ENCODE results near the gene BMERB1.

Gene BMERB1

DNA sequence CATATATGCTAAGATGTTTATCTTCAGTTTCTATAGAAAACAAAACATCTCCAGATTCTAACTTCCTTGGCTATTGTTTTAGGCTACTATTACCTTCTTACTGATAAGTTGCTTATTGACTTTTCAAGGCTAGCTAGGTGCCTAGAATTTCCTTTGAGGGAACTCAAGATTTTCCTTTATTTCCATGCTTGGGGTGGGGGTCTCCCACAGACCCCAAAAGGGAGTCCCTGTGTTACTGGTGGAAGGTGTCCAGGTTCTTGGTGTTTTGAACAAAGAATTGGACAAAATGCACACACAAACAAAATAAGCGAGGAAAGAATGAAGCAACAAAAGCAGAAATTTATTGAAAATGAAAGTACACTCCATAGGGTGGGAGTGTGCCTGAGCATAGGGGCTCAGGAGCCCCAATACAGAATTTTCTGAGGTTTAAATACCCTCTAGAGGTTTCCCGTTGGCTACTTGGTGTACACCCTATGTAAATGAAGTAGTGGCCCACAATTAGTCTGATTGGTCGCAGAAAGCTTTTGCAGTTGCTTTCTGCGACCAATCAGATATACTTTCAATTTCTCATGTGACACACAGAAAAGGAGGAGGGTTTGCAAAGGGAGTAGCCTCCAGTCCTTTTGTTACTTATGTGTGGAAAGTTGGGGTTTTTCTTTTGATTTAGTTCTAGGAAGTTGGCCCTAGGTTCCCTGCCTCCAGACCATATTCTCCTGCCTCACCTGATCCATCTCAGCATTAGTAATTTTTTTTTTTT lies 141.1 kb downstream of the BMERB1 start:
- intact Hi-C loops (cut with DNase I), result no loop called here
- DNase-seq, result no peak

DNA sequence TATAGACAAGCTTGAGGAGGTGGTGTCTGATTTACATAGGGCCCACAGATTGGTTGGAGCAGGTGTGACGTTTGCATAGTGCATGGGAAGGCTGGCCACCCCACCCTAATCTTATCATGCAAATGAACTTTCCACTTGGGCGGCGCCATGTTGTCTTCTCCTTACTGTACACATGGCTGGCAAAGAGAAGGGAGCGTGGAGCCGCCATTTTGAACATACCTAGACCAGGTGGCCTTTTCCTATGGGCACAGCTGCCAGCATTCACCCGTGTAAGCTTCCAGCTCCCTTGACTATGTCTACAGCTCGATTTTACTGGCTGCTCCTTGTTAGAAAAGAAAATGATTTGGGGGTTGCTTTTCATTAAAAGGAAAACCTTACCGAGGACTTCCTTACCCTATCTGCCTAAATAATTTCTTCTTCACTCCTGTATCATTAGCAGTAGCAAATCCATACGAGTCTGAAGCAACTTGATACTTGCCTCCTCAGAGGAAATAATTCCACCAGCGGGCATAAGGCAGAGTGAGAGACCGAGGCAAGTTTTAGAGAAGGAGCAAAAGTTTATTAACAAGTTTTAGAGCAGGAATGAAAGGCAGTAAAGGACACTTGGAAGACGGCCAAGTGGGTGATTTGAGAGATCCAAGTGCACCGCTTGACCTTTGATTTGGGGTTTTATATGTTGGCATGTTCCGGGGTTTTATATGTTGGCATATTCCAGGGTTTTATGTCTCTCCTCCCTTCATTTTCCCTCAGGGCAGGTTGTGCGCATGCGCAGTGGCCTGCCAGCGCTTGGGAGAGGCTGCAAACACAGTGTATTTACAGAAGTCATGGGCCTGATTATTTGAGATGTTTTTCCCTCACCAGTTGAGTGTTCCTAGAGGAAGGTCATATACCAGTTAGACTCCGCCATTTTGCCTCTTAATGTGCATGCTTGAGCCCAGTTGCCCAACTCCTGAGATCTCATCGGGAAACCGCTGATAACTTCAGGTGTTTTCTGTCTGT lies 142.9 kb downstream of the BMERB1 start:
- intact Hi-C loops (cut with DNase I), result no loop called here
- DNase-seq, result no peak

DNA sequence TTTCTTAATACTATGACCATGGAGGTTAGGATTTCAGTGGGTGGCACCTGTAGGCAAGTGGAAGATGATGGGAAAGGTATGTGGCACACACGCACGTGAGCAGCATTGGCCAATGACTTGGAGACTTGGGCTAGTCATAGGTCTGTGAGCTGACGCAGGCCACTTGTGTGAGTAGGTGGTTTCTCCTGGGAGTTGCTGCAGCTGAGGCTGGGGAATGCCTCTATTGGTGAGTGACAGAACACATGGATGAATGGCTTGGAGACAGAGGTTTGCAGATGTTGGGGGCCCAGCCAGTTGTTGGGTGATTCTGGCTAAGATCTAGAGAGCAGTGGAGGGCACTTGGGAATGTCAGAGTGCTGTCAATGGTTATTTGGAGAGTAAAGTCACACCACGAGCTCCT lies 144.4 kb downstream of the BMERB1 start:
- no peak for DNase-seq
- intact Hi-C loops (cut with DNase I), result no loop called here

DNA sequence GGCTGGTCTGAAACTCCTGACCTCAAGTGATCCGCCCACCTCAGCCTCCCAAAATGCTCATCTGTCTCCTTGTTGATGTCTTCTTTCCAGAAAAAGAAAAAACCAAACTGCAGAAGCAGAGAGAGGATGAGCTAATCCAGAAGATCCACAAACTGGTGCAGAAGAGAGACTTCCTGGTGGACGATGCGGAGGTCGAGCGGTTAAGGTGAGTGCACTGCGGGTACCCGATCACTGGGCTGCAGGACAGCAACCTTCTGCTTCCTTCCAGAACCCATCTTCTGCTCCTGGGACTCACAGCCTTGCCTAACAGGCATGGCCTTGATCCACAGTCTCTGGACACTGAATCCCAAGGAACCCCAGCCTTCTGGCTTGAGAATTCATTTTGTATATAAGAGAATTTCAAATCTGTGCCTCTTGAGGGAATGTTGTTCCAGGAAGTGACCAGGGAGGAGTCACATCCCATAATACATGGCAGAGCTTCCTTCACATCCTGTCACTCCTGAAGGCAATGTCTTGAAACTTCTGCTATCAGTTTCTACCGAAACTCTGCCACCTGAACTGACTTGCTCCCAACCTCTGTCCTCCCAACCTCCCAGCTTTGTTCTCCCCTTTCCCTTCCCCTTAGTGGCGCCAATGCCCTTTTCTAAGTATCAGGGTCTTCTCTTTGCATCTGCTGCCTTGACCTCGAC lies 146.9 kb downstream of the BMERB1 start:
- no peak for DNase-seq

DNA sequence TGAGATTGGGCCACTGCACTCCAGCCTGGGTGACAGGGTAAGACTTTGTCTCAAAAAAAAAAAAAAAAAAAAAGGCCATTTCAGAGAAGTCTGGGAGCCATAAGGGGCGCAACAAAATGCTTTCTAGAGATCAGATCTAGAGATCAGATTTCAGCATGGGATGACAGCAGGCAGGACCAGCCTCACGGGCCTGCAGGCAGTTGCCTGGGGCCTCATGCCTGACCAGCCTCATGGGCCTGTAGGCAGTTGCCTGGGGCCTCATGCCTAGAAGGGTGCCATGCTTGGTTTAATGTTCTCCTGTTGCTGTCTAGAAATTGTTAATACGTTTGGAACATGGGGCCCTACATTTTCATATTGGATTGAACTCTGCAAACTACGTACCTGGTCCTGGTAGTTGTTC lies 149.1 kb downstream of the BMERB1 start:
- peak in 1 of 10 donors; percentile 33 for DNase-seq
- intact Hi-C loops (cut with DNase I), result no loop called here

More for the DNA sequence above, 146.9 kb downstream of the BMERB1 start:
- intact Hi-C loops (cut with DNase I), result no loop called here

DNA sequence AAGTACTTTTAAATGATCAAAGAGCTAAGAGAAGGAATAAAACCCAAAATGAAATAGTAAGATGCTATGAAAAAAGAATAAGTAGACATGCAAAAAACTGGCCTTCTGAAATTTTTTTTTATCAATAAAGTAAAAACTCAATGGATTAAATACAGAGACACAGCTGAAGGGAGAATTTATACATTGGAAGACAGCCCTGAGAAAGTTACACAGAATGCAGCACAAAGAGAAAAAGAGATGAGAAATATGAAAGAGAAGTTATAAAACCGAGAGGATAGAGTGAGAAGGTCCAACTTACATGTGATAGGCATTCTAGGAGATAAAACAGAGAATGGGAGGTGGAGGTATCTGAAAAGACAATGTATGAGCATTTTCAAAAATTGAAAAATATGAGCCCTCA lies 151.6 kb downstream of the BMERB1 start:
- DNase-seq, result no peak
- intact Hi-C loops (cut with DNase I), result no loop called here

DNA sequence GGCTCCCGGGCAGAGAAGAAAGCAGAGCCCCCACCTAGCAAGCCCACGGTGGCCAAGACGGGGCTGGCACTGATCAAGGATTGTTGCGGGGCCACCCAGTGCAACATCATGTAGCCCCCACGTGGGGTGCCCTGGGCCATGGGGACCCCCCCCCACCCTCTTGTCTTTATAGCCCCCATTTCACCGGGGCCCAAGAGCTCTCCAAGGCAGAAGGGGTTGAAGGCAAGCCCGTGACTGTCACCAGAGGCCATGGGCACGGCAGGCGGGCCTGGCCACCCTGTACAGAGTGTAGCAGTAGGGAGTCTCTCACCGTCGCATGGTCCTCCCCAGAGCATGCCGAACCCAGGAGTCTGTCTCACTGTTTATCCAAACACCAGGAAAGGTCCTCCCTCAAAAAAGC lies 152.3 kb downstream of the BMERB1 start:
- intact Hi-C loops (cut with DNase I), result no loop called here
- DNase-seq, result no peak

DNA sequence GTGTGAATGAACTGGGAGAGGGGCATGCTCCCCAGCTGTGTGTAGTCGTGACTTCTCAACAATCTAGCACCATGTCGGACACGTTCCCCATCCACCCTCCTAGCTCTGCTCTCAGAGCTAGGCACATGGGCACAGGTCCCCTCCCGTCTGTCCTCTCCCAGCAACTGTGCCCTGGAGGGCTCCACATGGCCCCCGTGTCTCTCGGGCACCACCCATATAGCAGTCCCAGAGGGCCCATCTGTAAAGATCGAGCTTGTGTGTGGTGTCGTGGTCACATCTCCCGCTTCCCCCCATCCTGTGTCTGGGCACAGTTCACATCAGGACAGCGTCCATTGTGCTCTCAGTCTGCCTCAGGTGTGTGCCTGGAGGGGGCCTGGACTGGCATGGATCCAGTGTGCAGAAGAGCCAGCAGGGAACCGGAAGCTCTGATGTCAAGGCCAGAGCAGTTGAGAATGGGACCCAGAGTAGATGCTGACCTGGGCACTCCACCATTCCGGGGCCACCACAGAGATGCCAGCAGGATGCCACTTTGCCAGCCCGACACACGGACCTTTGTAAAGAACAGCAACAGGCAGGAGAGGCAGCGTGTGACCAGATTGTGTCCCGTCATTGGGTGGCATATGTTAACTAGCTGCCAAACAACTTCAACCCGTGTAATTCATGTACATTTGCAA lies 152.9 kb downstream of the BMERB1 start:
- DNase-seq, result peak in 2 of 10 donors; percentile 64 to 79
- intact Hi-C loops (cut with DNase I), result no loop called here

DNA sequence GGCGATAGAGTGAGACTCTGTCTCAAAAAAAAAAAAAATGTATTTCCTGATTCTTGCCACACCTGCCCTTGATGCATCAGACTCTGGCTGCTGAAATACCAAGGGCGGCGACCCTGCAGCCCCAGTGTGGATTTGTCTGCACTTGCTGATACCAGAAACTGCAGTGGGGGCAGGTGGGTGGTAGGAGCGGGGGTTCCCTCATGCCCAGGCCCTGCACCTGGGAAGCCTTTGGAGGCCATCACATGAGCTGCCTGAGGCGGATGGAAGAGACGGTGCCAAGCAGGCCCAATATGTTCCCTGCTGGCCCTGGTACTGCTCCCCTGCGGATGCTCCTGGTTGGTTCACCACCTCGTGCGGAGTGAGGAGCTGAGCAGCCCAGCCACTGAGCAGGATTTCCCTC lies 157.9 kb downstream of the BMERB1 start:
- DNase-seq, result no peak
- intact Hi-C loops (cut with DNase I), result no loop called here

DNA sequence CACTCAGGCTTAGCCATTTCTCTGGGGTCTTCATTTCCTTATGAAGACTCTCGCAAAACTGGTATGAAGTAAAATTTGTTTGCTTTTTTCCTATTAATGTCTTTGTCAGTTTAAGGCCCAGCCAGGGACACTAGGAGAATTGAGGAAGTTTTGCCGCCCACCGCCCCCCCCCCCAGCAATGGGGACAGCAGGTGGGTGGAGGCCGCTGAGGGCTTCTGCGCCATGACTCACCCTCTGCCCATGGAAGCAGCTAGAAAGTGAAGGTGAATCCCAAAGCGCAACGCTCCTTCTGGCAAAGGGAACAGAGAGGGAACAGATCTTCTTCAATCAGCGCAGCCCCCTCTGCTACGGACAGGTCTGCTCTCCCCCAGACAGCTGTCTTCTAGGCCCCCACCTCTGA lies 158.8 kb downstream of the BMERB1 start:
- intact Hi-C loops (cut with DNase I), result no loop called here
- DNase-seq, result peak in 1 of 10 donors; percentile 38

DNA sequence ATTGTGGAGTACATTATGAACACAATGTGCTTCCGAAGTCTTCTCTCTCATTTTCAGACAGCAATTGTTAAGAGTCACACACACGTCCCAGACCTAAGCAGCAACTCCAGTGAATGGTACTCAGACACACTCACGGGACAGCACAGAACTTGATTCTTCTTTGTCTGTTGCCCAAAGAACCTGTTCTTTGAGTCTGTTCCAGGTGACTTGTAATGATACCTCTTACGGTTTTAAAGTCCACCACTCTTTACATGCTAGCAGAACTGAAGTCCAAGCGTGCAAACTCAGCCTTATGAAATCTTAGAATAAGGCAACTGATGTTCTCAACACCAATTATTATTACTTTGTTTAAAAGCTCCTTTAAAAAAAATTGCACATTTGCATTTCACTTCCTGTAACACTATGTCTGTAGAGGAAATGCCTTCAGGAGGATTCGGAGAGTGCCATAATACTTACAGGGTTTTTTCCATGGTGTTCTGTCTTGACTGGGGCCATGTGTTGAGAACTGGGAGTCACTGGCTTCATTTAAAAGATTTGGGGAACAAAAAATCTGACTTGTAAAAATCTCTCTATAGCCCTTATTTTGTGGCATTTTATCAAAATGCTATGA lies 160.4 kb downstream of the BMERB1 start:
- DNase-seq, result no peak
- intact Hi-C loops (cut with DNase I), result no loop called here

DNA sequence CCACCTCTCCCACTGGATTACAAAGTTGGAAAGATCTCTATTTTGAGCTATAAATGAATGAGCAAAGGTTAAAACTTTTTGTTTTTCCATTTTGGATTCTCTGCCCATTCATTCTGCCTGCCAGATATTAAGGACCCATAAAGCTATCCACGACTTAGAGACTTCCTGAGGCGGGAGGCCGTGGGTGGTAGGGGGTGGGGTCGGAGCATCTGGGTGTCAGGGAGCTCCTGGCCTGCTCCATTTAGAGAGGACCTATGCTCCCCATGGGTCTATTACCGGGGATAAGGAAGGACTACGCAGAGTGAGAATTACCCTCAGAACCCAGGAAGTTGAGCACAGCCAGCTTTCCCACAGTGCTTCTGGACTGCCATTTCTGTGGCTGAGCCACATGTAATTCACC lies 162.7 kb downstream of the BMERB1 start:
- intact Hi-C loops (cut with DNase I), result no loop called here

DNA sequence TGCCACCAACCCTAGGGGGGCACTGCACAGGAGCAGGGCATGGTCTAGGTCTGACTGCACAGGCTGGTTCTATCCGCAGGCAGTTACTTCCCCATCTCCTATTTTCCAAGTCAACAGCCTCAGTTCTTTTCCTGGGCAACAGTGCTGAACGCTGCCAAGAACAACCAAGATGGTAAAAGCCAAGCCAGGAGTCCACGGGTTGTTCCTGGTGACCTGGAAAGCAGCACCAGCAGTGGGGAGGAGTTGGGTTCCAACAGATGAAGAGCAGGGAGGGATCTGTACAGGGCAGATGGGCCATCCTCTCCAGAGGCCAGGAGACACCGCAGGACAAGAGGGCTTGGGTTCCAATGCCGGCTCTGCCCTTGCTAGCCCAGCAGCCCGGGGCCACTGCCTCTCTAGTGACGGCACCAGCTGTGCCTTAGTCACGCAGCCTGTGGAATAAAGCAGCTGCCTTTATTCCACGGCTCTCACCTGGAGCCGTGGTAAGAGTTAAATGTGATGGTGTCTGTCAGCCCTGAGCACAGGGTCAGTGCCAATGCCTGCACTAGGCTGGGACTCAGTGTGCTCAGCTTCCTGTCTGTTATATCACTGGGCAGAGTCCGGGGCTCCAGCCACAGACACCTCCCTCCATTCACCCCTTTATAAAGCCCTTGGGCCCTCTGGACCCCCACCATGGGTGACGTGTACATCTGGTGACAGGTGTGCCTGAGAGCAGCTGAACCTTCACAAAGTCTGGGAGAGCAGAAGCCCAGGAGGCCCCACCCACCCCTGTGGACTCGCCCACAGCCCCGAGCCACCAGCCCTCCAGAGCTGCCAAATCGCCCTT lies 163.6 kb downstream of the BMERB1 start:
- DNase-seq, result peak in 1 of 10 donors; percentile 42
- intact Hi-C loops (cut with DNase I), result no loop called here

More for the DNA sequence above, 162.7 kb downstream of the BMERB1 start:
- no peak for DNase-seq

DNA sequence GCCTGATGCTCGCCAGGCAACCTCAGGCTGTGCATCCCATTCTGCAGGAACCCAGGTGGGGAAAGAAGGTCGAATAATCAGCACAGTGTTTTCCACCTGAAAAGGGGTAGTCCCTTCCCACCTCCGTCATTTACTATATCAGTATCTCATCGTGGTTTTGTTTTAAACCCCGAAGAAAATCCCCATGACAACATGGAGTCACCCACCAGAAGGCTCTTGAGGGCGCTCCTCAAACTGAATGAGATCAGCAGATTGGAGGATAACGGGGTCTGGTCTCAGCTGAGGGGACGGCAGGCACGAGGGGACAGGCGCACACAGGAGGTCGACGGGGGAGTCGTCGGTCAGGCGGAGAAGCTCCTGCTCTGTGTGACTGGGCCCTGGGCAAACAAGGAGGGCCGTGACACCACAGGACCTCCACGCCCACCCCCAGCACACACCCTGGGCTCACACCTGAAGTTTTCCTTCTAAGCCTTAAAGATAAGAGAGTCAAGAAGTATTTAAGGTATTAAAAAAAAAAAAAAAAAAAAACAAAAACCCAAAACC lies 164.3 kb downstream of the BMERB1 start:
- intact Hi-C loops (cut with DNase I), result no loop called here
- peak in 1 of 10 donors; percentile 47 for DNase-seq

DNA sequence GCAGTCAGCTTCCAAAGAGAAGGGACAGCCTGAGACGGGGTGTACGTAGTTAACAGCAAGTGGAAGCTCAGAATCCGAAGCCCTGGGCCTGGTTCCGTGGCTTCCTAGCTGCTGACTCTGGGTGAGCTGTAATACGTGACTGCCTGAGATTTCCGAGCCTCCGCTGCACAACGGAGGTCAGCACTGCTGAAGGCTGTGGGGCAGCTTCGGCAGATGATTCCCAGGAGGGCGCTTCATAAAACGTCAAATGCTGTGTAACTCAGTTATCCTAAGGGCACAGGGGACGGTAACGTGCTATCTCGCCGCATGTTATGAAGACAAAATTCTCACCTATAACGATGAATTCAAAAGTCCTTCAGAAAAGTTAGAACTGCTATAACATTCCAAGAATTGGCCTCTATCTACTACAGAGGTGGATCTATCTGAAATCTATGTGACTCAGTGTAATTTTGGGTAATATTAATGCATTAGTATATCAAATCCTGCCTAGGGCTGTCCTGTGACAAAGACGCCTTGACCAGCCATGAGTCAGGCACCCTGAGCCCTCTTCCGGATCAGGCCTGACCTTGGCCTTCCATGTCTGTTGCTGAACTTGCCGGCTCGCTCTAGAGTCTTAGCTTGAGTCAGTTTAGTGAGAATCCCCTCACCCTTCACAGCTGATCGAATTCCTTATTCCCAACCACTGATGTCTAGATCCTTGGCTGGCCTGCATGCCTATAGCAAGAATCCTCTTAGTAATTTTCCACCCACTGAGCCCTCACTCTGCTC lies 165.1 kb downstream of the BMERB1 start:
- DNase-seq, result peak in 1 of 10 donors; percentile 39
- intact Hi-C loops (cut with DNase I), result loop anchor here (10.0 kb wide), 1 partner anchor 105 kb away; no protein-coding TSS in a partner anchor

DNA sequence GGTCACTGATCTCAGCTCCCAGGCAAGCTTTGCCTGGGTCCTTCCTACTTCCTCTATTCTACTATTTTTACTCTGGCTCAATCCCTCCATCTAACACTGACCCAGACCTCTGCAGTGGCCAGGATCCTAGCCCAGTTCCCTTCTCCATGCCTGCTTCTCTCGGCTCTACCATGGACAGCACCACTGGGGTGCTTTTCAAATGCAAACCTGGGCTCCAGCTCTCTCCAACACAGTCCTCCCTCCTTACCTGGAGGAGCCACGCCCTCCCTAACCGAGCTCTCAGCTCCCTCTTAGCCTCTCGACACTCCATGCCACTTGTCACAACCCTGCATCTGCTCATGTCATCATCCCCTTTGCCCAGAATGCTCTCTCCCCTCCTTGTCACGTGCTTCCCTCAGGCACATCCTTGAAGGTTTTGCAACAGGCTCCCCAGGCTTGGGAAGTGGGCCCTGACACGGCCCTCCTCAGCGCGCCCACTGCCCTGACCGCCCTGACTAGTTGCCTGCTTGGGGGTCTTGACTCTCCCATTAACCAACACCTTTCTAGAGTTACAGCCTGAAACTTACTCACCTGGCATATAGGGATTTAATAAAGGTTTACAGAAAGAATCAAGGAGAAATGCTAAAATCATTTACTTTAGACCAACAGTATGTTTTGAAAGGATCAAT lies 167.0 kb downstream of the BMERB1 start:
- DNase-seq, result peak in 1 of 10 donors; percentile 31
- intact Hi-C loops (cut with DNase I), result loop anchor here (10.0 kb wide), 1 partner anchor 103 kb away; no protein-coding TSS in a partner anchor
